H1 (cell line): ENCODE data around the gene TSPAN15. TPM values are rescaled to one million over a fixed set of nuclear protein-coding genes. Genes with fewer than 3 reads are reported as not detected.

Source experiments
- EGR1 ChIP-seq: IDR thresholded peaks from 2 replicates; pipeline ENCODE4 v1.6.1; 2011; ENCODE audit warnings: low read depth, low read length, borderline replicate concordance
- POU5F1 ChIP-seq: IDR thresholded peaks from 2 replicates; pipeline ENCODE4 v1.6.1; 2011; ENCODE audit warnings: low read depth, mild to moderate bottlenecking, low read length, moderate library complexity
- SIN3A ChIP-seq, 2 experiments: IDR thresholded peaks in 1 of 2; conservative IDR thresholded peaks in 1 of 2; 2 replicates each; pipeline ENCODE4 v1.6.1; 2011 to 2012; ENCODE audit warnings: low read length in 2 of 2, improper control_type of control experiment in 1 of 2, low read depth in 1 of 2, mild to moderate bottlenecking in 1 of 2
- TBP ChIP-seq: IDR thresholded peaks from 2 replicates; pipeline ENCODE4 v1.6.1; 2011; ENCODE audit warnings: low read depth, low read length, improper control_type of control experiment
- TCF12 ChIP-seq: IDR thresholded peaks from 2 replicates; pipeline ENCODE4 v1.6.1; 2011; ENCODE audit warnings: low read depth, mild to moderate bottlenecking, low read length
- ZNF274 ChIP-seq: IDR thresholded peaks from 2 replicates; pipeline ENCODE4 v1.7.0; 2012; ENCODE audit warnings: low read length, borderline replicate concordance; ENCODE audit errors: extremely low read depth
- polyA plus RNA-seq, 7 experiments: library from polyadenylated mRNA; depleted of rRNA in 3 of 7; stranded (reverse) in 5 of 7; unstranded in 2 of 7; fragments of >200 nt in 5 of 7; fragments of 200-250 nt in 2 of 7; gene quantifications; 1 replicate in 5 of 7; 2 replicates in 1 of 7; 4 replicates in 1 of 7; pipeline versions ENCODE4 v1.2.1 to v1.2.3, GENCODE V29; 2011 to 2013; ENCODE audit warnings: missing spikeins in 2 of 7, mixed read lengths in 2 of 7
- total RNA-seq: library from RNA; stranded (reverse); fragmentation: NEBNext Ultra II Directional; extraction: Animal tissue kit (Norgen Biotek cat#: 25700); gene quantifications from 2 replicates; pipeline ENCODE4 v1.2.1, GENCODE V29; 2021
- TF ChIP-seq, protein P1 (sequence below): fragments of 300-600 bp; sonication (generic); IDR thresholded peaks from 2 replicates; pipeline ENCODE4 v1.7.1; 2012; ENCODE audit warnings: low read length, moderate library complexity, mild to moderate bottlenecking, inconsistent platforms; ENCODE audit not compliant: insufficient replicate concordance

The TSPAN15 gene
- total and polyA plus RNA-seq, 2 of the 8 experiments (the other 6 are each of a cell fraction or from before 2014, with no cell fraction given): 9.7 to 20.0 TPM

DNA sequence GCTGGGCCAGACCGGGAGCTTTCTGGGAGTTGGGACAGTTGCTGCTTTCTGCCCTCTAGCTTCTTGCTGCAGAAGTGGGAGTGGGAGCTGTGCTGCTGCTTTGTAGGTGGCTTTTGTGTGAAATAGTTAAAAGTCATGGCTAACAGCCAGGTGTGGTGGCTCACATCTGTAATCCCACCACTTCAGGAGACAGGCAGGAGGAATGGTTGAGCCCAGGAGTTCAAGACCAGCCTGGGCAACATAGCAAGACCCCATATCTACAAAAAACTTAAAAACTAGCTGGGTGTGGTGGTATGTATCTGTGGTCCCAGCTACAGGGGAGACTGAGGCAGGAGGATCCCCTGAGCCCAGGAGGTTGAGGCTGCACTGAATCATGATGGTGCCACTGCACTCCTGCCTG is 48.2 kb upstream of the TSPAN15 start (continued):
- no peak for TF ChIP-seq SIN3A (conservative IDR thresholded peaks at IDR 0.05 in 1 of 2, IDR thresholded peaks at IDR 0.05 in 1 of 2; ENCODE audit: low read depth in 1 of 2, low read length in 2 of 2)
- TF ChIP-seq TCF12: no peak
- no peak for TF ChIP-seq ZNF274
- no peak for TF ChIP-seq EGR1
- TF ChIP-seq, protein P1, sequence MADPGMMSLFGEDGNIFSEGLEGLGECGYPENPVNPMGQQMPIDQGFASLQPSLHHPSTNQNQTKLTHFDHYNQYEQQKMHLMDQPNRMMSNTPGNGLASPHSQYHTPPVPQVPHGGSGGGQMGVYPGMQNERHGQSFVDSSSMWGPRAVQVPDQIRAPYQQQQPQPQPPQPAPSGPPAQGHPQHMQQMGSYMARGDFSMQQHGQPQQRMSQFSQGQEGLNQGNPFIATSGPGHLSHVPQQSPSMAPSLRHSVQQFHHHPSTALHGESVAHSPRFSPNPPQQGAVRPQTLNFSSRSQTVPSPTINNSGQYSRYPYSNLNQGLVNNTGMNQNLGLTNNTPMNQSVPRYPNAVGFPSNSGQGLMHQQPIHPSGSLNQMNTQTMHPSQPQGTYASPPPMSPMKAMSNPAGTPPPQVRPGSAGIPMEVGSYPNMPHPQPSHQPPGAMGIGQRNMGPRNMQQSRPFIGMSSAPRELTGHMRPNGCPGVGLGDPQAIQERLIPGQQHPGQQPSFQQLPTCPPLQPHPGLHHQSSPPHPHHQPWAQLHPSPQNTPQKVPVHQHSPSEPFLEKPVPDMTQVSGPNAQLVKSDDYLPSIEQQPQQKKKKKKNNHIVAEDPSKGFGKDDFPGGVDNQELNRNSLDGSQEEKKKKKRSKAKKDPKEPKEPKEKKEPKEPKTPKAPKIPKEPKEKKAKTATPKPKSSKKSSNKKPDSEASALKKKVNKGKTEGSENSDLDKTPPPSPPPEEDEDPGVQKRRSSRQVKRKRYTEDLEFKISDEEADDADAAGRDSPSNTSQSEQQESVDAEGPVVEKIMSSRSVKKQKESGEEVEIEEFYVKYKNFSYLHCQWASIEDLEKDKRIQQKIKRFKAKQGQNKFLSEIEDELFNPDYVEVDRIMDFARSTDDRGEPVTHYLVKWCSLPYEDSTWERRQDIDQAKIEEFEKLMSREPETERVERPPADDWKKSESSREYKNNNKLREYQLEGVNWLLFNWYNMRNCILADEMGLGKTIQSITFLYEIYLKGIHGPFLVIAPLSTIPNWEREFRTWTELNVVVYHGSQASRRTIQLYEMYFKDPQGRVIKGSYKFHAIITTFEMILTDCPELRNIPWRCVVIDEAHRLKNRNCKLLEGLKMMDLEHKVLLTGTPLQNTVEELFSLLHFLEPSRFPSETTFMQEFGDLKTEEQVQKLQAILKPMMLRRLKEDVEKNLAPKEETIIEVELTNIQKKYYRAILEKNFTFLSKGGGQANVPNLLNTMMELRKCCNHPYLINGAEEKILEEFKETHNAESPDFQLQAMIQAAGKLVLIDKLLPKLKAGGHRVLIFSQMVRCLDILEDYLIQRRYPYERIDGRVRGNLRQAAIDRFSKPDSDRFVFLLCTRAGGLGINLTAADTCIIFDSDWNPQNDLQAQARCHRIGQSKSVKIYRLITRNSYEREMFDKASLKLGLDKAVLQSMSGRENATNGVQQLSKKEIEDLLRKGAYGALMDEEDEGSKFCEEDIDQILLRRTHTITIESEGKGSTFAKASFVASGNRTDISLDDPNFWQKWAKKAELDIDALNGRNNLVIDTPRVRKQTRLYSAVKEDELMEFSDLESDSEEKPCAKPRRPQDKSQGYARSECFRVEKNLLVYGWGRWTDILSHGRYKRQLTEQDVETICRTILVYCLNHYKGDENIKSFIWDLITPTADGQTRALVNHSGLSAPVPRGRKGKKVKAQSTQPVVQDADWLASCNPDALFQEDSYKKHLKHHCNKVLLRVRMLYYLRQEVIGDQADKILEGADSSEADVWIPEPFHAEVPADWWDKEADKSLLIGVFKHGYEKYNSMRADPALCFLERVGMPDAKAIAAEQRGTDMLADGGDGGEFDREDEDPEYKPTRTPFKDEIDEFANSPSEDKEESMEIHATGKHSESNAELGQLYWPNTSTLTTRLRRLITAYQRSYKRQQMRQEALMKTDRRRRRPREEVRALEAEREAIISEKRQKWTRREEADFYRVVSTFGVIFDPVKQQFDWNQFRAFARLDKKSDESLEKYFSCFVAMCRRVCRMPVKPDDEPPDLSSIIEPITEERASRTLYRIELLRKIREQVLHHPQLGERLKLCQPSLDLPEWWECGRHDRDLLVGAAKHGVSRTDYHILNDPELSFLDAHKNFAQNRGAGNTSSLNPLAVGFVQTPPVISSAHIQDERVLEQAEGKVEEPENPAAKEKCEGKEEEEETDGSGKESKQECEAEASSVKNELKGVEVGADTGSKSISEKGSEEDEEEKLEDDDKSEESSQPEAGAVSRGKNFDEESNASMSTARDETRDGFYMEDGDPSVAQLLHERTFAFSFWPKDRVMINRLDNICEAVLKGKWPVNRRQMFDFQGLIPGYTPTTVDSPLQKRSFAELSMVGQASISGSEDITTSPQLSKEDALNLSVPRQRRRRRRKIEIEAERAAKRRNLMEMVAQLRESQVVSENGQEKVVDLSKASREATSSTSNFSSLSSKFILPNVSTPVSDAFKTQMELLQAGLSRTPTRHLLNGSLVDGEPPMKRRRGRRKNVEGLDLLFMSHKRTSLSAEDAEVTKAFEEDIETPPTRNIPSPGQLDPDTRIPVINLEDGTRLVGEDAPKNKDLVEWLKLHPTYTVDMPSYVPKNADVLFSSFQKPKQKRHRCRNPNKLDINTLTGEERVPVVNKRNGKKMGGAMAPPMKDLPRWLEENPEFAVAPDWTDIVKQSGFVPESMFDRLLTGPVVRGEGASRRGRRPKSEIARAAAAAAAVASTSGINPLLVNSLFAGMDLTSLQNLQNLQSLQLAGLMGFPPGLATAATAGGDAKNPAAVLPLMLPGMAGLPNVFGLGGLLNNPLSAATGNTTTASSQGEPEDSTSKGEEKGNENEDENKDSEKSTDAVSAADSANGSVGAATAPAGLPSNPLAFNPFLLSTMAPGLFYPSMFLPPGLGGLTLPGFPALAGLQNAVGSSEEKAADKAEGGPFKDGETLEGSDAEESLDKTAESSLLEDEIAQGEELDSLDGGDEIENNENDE: no peak
- no peak for TF ChIP-seq TBP
- no peak for TF ChIP-seq POU5F1
